ENCODE measurements around the gene NBDY.
"Not testable (repeated sequence)": the region's sequence is repeated elsewhere in the genome, so short reads cannot be mapped to it uniquely, and the experiment has no call there.

Gene NBDY

DNA sequence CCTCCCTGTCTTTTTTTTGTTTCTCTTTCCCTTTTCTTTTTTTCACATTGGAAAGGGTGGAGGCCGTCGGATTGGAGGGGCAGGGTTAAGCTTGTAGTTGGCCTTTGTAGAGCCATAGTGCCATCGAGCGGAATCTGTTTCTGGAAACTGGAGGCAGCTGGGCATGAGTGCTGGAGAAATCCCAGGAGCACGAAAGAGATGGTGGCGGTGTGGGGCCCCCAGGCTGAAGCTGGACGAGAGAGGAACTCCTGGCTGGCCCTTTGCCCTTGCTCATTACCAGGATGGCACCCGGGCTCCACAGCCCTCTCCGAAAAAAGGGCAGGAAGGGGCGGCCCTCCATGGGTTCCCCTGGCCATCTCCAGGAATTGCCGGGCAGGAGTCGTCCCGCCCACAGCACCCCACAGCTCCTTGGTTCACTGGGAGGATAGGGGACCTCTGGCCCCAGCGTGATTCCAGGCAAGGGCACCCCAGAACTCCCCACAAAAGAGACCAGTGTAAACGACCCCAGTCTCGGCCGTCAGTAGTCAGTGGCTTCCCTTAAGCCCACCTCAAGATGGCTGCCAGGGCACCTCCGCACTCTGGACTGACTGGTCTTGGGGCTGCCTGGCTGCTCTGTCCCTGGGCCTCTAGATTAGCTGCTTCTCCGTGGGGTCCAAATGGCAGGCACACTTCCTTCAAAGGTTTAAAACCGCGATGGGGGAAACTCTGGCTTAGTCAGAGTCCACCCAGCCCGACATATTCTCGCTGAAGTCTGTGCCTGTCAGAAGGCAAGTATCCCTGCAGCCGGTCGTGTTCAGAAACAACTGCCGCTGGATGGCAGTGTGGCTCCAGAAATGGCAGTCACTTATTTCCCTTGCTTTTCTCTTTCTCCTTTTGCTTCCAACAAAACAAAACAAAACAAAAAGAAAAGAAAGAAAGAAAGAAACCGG, 74.1 kb downstream of the NBDY start:
- peak; percentile 64 for DNase-seq

DNA sequence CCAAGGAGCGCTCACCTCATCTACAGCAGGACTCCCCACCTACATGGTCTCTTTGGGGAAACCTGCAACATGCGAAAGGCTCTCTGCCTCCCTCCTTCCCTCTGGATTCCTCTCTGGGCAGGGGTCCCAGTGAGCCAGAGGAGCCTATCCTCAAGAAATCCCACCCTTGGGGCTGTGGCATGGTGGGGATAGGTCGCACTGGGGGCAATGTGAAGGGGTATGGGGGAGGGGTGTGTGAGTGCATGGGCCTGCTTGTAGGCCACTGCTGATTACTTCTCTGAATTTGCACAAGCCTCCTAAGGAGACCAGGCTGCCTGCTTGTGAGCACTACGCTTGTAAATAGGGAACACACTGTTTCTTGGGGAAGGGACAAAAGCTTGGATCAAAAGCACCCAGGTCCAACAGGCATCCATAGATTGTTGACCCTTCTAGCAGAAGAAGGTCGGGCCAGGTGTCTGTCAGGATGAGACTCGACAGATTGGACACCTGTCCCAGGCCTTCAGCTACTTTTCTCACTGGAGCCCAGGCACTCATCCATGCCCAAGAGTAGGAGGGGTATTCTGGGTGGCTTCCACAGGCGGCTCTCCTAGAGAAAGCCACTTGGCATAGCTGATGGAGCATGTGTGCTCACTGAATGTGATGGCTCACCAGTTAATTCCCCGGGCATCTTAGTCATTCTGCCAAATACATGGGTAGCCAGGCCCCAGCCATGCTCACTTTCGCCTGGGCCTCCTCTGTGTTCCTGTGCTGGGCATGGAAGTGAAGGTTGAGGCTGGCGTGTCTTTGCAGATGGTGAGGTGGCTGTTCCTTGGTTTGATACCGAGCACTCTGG, 75.0 kb downstream of the NBDY start:
- DNase-seq: no peak

DNA sequence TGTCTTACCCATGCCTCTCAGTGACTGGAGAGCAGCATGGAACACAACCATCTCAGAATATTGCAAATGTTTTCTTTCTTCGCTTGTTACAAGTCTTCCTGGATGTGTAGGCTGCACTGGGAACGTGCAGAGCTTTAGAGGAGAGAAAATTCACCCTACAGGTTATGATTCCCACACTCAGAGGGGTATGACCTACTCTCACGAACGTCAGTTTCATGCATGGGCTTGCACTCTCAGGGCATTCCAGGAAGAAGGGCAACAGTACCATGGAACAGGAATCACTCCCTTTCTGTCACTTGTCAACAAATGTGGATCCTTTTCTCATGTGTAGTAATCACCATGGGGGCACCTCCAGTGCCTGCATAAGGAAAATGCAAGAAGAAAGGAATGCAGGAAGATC, 75.8 kb downstream of the NBDY start:
- no peak for DNase-seq

DNA sequence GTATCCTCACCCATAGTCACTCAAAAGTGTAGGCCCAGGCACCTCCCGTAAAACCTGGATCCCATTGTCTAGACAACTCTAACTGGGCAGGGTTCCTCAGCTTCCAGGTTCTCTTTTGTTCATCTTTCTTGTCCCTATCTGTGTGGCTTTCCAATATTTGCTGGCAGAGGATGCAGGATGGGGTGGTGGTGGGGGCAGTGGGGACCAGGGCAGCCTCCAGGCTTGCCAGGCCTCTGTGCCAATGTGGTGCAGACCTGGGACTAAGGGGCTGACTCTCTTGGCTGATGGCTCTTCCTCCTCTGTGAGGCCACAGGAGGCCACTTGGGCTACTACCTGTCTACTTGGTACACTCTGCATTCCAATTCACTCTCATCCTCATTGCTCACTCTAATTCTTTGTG, 76.4 kb downstream of the NBDY start:
- DNase-seq: no peak

DNA sequence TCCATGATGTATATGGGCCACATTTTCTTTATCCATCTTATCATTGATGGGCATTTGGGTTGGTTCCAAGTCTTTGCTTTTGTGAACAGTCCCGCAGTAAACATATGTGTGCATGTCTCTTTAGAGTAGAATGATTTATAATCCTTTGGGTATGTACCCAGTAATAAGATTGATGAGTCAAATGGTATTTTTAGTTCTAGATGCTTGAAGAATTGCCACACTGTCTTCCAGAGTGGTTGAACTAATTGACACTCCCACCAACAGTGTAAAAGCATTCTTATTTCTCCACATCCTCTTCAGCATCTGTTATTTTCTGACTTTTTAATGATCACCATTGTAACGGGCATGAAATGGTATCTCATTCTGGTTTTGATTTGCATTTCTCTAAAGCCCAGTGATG, 77.1 kb downstream of the NBDY start:
- not testable (repeated sequence) for DNase-seq

DNA sequence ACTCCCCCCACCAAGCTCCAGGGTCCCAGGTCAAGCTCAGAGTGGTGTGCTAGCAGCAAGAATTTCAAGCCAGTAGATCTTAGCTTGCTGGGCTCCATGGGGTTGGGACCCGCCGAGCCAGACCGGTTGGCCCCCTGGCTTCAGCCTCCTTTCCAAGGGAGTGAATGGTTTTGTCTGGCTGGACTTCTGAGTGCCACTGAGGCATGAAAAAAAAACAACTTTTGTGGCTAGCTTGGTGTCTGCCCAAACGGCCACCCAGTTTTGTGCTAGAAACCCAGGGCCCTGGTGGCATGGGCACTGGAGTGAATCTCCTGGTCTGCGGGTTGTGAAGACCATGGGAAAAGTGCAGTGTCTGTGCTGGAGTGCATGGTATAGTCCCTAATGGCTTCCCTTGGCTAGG, 82.6 kb downstream of the NBDY start:
- no peak for DNase-seq

DNA sequence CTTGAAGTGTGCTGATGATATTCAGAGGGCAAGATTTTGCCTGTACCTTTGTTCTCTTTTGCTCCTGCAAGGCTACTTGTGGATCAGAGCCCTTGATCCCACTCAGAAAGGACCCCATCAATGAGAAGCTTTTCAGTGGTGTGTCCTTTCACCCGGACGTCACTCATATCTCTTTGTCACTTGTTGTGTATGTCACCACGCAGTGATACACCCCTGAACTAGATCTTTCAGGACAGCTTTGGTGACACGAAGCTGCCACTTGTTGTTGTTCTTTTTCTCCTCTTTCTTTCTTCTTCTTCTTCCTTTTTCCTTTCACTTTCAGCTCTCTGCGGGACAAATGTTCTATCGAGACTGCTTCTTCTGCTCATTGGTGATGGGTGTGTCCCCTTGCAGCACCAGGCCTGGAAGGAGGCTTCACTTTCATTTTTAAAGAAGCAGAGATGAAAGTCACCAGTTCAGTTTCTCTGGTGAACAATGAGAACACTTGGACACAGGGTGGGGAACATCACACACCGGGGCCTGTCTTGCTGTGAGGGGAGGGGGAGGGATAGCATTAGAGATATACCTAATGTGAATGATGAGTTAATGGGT, 83.6 kb downstream of the NBDY start:
- DNase-seq: no peak

DNA sequence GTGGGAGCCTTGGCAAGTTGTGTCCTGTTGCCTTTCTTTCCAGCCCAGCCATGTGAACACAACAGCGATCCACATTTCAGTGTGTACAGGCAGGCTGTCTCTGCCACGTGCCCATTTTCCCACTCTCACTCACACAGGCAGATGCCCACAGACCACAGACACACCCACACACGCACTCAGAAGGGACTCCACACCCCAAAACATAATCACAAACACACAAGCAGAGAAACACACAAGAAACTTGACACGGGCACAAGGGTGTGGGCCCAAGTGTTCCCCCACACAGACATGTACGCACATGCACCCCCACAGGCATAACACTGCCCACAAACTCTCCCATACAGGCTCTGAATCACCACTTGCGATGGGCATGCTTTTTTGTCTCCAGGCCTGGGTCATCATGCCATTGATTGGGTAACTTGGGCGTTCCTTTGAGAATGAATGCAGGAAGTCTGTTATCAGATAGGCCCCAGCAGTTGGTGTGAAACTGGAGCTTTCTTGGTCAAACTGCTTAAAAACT, 84.3 kb downstream of the NBDY start:
- no peak for DNase-seq

DNA sequence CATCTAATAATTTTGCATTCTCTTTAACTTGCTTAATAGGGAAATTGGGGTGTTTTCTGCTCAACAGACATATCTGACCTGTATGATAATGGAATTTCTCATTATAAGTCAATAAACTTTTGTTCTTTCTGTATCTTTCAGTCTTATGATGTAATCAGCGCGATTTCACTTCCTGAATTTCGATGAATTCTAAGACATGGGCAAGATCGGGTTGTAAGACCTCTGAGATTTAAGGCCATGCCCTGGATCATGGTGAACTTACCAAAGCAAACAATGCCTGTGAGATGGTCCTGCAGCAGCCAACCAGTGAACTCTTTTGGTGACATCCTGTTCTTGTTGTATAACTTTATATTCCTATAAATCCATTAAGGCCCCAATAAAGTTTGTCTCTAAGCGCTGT, 88.1 kb downstream of the NBDY start:
- DNase-seq: no peak

DNA sequence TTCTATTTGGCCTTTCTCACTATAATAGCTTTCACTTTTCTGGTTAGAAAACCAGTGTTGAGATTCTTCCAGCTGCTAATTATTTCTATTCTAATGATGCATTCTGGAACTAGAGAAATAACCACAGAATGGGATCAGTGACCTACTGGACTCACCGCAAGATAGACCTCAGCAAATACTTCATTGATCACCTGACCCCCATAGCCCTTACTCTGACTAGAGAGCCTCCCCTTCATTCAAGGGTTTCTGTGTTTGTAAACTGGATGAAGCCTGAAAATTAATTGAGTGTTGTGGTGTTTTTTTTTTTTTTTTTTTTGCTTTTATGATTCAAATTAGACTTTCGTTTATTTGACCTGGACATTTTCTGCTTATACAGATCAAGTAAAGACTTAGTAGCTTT, 97.0 kb downstream of the NBDY start:
- no peak for DNase-seq

DNA sequence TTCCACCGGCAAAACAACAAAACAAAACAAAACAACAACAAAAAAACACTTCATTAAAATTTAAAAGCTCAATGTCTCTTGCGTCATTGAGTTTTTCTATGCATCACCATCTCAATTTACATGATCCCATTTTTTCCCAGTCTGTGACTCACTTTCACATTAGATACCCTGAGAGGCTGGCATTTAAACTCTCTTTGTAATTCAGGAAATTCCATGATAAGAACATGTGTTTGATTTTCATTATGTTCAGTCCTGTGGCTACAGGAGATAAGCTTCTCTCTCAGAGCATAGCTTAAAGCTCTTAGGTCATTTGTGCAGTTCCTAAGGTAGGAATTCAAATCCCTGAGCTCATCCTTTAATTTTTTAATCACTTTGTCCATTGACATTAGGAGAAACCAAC, 104.6 kb downstream of the NBDY start:
- DNase-seq: no peak

DNA sequence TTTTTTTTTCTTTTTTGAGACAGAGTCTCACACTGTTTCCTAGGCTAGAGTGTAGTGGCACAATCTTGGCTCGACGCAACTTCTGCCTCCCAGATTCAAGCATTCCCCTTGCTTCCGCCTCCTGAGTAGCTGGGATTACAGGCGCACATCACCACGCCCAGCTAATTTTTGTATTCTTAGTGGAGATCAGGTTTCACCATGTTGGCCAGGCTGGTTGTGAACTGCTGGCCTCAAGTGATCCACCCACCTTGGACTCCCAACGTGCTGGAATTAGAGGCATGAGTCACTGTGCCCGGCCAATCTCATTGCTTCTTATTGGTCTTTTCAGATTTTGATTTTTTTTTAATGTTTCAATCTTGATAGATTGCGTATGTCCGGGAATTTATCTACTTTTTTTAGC, 124.4 kb downstream of the NBDY start:
- DNase-seq: no peak

DNA sequence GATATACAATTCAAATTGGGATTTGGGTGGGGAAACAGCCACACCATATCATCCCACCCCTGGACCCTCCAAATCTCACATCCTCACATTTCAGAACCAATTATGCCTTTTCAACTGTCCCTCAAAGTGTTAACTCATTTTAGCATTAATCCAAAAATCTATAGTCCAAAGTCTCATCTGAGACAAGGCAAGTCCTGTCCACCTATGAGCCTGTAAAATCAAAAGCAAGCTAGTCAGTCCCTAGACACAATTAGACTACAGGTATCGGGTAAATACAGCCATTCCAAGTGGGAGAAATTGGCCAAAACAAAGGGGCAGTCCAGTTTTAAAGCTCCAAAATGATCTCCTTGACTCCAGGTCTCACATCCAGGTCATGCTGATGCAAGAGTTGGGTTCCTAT, 128.0 kb downstream of the NBDY start:
- no peak for DNase-seq

DNA sequence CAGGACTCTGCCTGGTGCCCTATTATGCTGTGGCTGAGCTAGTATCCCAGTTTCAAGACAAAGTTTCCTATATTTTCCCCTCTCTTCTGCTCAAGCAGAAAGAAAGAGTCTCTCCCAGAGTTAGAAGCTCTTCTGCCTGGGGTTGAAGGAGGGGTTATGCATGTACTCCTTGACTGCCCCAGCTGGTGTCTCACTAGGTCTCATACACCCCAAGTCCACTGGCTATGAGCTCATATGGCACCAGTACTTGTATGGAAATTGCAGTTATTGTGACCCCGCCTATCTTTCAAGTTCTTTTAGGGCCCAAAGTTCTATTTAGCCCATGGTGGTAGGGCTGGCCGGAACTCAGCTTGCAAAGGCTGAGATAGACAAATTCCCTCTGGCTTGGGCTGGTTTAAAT, 131.8 kb downstream of the NBDY start:
- no peak for DNase-seq

All from right forelimb (tissue), 1 donor.